AG10803 (cell line): ENCODE results near the gene ABHD15.
A peak's percentile ranks its signal among the peaks of the same experiment; 100 is the strongest.

Experiments
- DNase-seq: peaks from one replicate; pipeline ENCODE4 v3.0.0; 2010; ENCODE audit warnings: low read depth
- H3K4me3 ChIP-seq: 2 replicates; pipeline ENCODE4 v1.5.1; 2011; ENCODE audit warnings: mild to moderate bottlenecking, low read length, control low read depth
- CTCF ChIP-seq: conservative IDR thresholded peaks from 2 replicates; pipeline ENCODE4 v1.5.1; 2011; ENCODE audit warnings: mild to moderate bottlenecking, low read length, control low read depth, inconsistent platforms

ABHD15 gene

GRCh38 chr17:29578626-29579485 is 12.0 kb upstream of the ABHD15 start:
- no peak for DNase-seq
- no peak for TF ChIP-seq CTCF
- no peak overlapping the region for H3K4me3 ChIP-seq

GRCh38 chr17:29577385-29578211 is 10.8 kb upstream of the ABHD15 start:
- peak; percentile 68 for DNase-seq
- peak overlapping the region; percentile 22 for H3K4me3 ChIP-seq
- TF ChIP-seq CTCF, result no peak

GRCh38 chr17:29577001-29577370 is 10.1 kb upstream of the ABHD15 start:
- H3K4me3 ChIP-seq, result no peak overlapping the region
- DNase-seq, result no peak
- no peak for TF ChIP-seq CTCF

- no peak for DNase-seq
- TF ChIP-seq CTCF, result no peak
- H3K4me3 ChIP-seq, result no peak overlapping the region
These were observed 9.6 kb upstream of the ABHD15 start for GRCh38 chr17:29576214-29577000.

- no peak for DNase-seq
- no peak for TF ChIP-seq CTCF
- no peak overlapping the region for H3K4me3 ChIP-seq
These were observed 8.8 kb upstream of the ABHD15 start for GRCh38 chr17:29575511-29576213.

GRCh38 chr17:29574732-29575510 is 8.1 kb upstream of the ABHD15 start:
- no peak overlapping the region for H3K4me3 ChIP-seq
- DNase-seq, result no peak
- TF ChIP-seq CTCF, result no peak
